22Rv1 (cell line): Measurements from ENCODE around the gene HOXA4.

ENCODE experiments used
- H3K27ac ChIP-seq: fragments of 450-650 bp; 2 replicates; pipeline ENCODE4 v1.5.1; 2017
- ZFX ChIP-seq: fragments of 450-650 bp; IDR thresholded peaks from 2 replicates; pipeline ENCODE4 v1.6.1; 2017; ENCODE audit warnings: antibody characterized with exemption, borderline replicate concordance
- TF ChIP-seq, protein P1 (sequence below): fragments of 450-650 bp; IDR thresholded peaks from 2 replicates; pipeline ENCODE4 v1.5.1; 2017; ENCODE audit warnings: mild to moderate bottlenecking

The HOXA4 gene

DNA sequence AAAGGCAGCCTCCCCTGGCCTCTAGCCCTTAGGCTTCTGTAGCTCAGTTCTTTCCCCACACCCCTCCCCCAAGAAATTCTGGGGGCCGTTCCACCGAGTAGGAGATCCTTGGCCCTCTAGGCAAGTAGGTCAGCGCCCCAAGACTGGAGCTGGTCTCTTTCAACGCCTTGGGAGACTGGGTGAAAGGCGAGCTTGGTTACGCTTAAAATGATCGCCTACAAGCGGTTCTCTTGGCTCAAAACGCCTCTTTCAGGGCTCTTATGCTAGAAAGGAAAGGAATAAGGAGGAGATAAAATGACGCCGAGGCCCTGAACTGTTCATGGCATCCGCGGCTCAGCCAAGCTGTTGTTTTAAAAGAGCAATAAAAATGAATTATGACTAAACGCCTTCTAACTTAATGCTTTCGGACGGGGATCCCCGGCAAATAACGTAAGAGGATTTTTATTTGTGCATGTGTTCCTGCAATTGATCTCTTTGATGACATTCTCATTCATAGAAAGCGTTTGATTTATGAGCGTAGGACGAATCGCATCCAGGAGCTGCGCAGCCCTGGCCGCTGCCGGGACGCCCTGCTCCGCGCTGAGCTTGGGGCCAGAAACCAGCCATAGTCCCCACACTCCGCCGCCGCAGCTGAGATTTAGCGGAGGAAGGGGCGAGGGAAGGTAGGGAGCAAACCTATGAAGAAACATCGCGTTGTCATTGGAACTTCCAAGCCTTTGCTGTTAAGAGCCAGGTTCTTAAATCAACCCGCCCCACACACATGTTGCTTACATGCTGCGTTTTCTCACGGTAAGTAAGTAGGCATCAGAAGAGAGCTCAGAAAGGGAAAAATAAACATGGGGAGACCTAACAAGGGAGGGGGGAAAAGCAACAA is 31.7 kb downstream of the HOXA4 start:
- no peak overlapping the region for H3K27ac ChIP-seq
- no peak for TF ChIP-seq ZFX
- TF ChIP-seq, protein P1, sequence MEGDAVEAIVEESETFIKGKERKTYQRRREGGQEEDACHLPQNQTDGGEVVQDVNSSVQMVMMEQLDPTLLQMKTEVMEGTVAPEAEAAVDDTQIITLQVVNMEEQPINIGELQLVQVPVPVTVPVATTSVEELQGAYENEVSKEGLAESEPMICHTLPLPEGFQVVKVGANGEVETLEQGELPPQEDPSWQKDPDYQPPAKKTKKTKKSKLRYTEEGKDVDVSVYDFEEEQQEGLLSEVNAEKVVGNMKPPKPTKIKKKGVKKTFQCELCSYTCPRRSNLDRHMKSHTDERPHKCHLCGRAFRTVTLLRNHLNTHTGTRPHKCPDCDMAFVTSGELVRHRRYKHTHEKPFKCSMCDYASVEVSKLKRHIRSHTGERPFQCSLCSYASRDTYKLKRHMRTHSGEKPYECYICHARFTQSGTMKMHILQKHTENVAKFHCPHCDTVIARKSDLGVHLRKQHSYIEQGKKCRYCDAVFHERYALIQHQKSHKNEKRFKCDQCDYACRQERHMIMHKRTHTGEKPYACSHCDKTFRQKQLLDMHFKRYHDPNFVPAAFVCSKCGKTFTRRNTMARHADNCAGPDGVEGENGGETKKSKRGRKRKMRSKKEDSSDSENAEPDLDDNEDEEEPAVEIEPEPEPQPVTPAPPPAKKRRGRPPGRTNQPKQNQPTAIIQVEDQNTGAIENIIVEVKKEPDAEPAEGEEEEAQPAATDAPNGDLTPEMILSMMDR, result no peak

DNA sequence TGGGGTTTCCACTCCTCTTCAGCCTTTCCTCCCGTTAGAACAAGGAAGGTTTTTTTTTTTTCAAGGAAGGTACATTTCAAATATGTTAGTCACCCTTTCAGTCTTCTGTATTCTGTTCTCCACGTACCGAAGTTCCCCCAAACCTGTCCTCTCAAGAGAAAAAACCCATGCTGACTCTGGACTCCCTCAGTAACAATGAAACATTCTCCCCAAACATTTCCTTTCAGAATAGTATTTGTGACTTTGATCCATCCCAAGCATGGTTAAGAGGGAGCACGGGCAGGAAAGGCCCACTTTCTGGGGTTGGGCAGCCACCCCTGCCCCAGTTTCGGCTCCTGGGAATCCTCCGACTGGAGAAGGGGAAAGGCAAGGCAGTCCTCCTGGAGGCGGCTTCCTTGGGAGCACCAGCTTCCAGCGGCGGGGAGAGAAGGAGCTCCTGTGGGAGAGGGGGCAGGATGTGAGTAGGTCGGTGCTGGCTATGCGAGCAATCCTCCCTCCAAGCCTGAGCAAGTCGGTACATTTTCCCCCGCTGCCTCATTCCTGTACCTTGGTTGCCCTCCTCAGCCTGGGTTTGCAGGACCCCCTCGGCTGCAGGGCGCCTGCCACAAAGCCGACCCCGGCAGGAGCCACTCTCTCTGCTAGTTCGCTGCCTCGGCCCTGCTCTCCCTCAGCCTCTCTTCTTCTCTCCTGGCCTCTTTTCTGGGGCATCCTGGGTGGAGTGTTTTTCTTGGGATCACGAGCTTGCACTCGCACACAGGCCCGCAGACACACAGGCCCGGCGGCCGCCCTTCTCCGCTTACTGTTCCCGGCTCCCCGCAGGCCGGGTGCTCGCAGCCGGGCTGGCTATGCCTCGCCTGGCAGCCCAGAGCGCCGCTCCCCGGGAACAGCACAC is 32.6 kb downstream of the HOXA4 start:
- no peak overlapping the region for H3K27ac ChIP-seq
- TF ChIP-seq, protein P1, result no peak

DNA sequence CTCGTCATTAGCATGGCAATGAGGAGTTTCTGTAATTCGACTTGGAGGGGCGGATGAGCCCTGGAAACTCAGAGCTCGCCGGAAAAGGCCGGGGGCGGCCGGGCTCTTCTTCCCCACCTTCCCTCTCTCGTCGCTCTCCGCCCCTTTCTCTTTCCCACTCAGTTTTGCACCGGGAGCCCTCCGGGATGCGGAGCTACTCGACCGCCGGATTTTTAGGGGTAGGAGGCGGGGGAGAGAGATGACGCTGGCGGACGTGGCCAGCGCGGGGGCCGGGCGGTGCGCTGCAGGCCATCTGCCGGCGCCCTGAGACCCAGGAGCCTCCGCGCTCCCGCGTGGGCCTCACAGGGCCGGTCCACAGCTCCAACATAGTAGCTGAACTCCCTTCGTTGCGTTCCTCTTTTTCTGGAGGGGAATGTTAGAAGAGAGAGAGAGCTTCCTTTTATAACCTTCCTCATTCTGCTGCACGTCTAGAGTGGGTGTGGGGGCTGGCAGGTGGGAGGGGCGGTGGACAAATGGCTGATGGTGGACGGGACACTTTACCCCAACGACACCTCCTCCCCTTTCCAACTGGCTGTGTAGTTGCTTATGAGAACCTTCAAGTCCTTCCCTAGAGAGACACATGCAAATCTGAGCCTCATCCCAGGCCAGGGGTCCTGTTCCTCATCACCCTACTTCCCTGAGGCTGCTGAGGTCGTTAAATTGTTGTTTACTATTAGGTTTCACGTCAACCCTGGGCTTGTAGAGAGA is 33.6 kb downstream of the HOXA4 start:
- peak overlapping the region; percentile 79 for H3K27ac ChIP-seq

DNA sequence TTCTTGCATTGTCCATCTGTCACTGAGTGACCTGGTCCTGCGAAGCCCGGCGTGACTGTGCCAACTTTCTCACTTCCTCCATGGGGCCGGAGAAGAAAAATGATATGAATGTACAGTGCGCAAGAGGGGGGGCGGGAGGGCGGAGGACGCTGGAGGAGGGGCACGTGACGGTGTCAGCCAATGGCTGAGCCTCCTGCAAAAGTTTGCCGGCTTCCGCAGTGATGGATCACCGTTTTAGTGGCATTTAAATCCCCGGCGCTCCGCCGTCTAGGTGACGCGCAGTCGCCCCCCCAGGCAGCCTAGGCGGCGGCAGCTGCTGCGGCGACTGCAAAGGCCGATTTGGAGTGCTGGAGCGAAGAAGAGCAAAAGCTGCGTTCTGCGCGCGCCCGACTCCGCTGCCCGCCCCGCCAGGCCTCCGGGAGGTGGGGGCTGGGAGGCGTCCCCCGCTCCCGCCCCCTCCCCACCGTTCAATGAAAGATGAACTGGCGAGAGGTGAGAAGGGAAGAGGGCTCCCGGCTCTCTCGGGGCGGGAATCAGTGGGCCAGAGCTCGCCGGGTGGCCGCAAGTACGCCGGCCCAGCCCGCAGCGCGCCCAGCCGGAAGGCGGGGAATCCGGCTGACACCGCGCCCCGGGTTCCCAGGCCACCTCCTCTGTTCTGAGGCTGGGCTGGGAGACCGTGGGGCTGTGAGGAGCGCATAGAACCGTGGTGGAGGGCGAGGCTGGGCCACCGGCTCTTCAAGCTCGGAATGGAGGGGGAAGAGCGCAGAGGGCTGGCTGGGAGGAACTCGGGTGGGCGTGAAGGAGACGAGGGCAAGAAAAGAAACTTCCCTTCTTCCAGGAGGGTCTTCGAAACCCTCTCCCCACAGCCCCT is 34.4 kb downstream of the HOXA4 start, which contains the start of gene HOXA1:
TSS of gene HOXA1 (minus strand) at position 104 of the 871 bp plus-strand sequence. CDS start at position 16, 88 bp downstream.
- H3K27ac ChIP-seq, result peak within 1 kb of the TSS; percentile 79

More for the DNA sequence above, 33.6 kb downstream of the HOXA4 start:
- TF ChIP-seq ZFX, result no peak
- TF ChIP-seq, protein P1, result no peak

DNA sequence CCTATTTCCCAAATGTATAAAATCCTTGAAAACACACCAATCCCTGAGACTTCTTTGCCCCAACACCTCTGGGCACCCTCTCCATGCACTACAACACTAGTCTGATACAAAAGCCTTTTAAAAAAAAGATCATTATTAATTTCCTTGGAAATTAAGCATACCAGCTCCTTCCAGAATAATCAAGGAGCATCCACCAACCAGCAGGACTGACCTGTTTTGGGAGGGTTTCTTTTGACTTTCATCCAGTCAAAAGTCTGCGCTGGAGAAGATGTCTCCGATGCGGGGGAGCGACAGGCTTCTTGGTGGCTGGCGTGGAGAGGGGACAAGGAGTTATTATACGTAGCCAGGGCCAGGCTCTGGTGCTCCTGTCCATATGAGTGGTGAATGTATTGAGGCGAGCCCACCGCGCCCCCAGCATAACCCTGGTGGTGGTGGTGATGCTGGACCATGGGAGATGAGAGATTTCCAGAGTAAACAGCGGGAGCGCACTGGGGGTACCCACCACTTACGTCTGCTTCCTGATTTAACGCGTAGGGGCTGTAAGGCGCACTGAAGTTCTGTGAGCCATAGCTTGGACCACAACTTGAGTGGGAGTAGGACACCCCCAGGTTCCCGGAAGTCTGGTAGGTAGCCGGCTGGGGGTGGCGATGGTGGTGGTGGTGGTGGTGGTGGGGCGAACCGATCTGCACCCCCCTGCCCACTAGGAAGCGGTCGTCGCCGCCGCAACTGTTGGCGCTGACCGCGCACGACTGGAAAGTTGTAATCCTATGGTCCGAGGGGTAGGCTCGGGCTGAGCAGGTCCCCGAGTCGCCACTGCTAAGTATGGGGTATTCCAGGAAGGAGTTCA is 35.3 kb downstream of the HOXA4 start:
- TF ChIP-seq, protein P1, result no peak
- TF ChIP-seq ZFX, result no peak
- peak overlapping the region; percentile 79 for H3K27ac ChIP-seq

More for the DNA sequence above, 34.4 kb downstream of the HOXA4 start, which contains the start of gene HOXA1:
- TF ChIP-seq ZFX, result no peak
- TF ChIP-seq, protein P1, result no peak
